Measurements from ENCODE around the gene TMEM80.

DNA sequence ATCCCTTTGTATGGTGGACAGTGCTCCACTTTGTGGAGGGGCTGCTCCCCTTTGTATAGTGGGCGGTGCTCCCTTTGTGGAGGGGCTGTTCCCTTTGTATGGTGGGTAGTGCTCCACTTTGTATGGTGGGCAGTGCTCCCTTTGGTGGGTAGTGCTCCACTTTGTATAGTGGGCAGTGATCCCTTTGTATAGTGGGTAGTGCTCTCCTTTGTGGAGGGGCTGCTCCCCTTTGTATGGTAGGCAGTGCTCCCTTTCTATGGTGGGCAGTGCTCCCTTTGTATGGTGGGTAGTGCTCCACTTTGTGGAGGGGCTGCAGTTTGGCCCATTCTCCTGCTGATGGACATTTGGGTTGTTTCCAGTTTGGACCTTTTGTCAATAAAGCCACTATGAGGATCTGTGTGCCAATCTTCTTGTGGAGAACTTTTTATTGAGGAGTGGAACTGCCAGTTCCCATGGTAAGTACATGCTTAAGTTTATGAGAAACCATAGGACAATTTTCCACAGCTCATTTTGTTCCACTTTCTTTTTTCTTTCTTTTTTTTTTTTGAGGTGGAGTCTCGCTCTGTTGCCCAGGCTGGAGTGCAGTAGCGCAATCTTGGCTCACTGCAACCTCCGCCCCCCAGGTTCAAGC is 47.1 kb downstream of the TMEM80 start:
- TF ChIP-seq TARDBP (IDR thresholded peaks at IDR 0.05) (no peak), TCF7L2 (IDR thresholded peaks at IDR 0.05; ENCODE audit: low read depth, low read length) (no peak), RAD21 (CRISPR knock-in tag; conservative IDR thresholded peaks at IDR 0.05 in 1 of 2, IDR thresholded peaks at IDR 0.05 in 1 of 2) (no peak), HDAC3 (IDR thresholded peaks at IDR 0.05; ENCODE audit: borderline replicate concordance, partially characterized antibody) (no peak)
- TF ChIP-seq, protein P1, sequence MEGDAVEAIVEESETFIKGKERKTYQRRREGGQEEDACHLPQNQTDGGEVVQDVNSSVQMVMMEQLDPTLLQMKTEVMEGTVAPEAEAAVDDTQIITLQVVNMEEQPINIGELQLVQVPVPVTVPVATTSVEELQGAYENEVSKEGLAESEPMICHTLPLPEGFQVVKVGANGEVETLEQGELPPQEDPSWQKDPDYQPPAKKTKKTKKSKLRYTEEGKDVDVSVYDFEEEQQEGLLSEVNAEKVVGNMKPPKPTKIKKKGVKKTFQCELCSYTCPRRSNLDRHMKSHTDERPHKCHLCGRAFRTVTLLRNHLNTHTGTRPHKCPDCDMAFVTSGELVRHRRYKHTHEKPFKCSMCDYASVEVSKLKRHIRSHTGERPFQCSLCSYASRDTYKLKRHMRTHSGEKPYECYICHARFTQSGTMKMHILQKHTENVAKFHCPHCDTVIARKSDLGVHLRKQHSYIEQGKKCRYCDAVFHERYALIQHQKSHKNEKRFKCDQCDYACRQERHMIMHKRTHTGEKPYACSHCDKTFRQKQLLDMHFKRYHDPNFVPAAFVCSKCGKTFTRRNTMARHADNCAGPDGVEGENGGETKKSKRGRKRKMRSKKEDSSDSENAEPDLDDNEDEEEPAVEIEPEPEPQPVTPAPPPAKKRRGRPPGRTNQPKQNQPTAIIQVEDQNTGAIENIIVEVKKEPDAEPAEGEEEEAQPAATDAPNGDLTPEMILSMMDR (IDR thresholded peaks at IDR 0.05 in 2 of 3, conservative IDR thresholded peaks at IDR 0.05 in 1 of 3; ENCODE audit: insufficient read depth in 2 of 3, low read depth in 1 of 3, low read length in 3 of 3), result no peak
- TF ChIP-seq, protein P2, sequence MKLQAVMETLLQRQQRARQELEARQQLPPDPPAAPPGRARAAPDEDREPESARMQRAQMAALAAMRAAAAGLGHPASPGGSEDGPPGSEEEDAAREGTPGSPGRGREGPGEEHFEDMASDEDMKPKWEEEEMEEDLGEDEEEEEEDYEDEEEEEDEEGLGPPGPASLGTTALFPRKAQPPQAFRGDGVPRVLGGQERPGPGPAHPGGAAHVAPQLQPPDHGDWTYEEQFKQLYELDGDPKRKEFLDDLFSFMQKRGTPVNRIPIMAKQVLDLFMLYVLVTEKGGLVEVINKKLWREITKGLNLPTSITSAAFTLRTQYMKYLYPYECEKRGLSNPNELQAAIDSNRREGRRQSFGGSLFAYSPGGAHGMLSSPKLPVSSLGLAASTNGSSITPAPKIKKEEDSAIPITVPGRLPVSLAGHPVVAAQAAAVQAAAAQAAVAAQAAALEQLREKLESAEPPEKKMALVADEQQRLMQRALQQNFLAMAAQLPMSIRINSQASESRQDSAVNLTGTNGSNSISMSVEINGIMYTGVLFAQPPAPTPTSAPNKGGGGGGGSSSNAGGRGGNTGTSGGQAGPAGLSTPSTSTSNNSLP (IDR thresholded peaks at IDR 0.05; ENCODE audit: borderline replicate concordance, low read depth, low read length), result no peak
- TF ChIP-seq, protein P3, sequence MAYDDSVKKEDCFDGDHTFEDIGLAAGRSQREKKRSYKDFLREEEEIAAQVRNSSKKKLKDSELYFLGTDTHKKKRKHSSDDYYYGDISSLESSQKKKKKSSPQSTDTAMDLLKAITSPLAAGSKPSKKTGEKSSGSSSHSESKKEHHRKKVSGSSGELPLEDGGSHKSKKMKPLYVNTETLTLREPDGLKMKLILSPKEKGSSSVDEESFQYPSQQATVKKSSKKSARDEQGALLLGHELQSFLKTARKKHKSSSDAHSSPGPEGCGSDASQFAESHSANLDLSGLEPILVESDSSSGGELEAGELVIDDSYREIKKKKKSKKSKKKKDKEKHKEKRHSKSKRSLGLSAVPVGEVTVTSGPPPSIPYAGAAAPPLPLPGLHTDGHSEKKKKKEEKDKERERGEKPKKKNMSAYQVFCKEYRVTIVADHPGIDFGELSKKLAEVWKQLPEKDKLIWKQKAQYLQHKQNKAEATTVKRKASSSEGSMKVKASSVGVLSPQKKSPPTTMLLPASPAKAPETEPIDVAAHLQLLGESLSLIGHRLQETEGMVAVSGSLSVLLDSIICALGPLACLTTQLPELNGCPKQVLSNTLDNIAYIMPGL (CRISPR knock-in tag; IDR thresholded peaks at IDR 0.05), result no peak
